GM12891 (cell line): ENCODE data around the gene KCNC4.

Experiments used
- DNase-seq: peaks from one replicate; pipeline ENCODE4 v3.0.0; 2011; ENCODE audit warnings: low spot score; ENCODE audit not compliant: insufficient read length
- FAIRE-seq: peaks from 2 replicates; lab custom pipeline; 2011; peaks lifted over from hg19 to GRCh38; lab: Jason Lieb, UNC
- PAX5 ChIP-seq: IDR thresholded peaks from 2 replicates; pipeline ENCODE4 v1.6.1; 2011; ENCODE audit warnings: low read length, moderate library complexity, mild to moderate bottlenecking; ENCODE audit not compliant: insufficient read depth, severe bottlenecking
- POLR2A ChIP-seq: IDR thresholded peaks from 2 replicates; pipeline ENCODE4 v1.6.1; 2011; ENCODE audit warnings: low read depth, low read length, control low read depth
- POLR2AphosphoS5 ChIP-seq: IDR thresholded peaks from 2 replicates; pipeline ENCODE4 v1.6.1; 2011; ENCODE audit warnings: low read depth, low read length, control low read depth
- POU2F2 ChIP-seq: IDR thresholded peaks from 2 replicates; pipeline ENCODE4 v1.6.1; 2011; ENCODE audit warnings: low read depth, mild to moderate bottlenecking, control low read depth, low read length, moderate library complexity
- SPI1 ChIP-seq: IDR thresholded peaks from 2 replicates; pipeline ENCODE4 v1.6.1; 2011; ENCODE audit warnings: low read depth, low read length, control low read depth
- TAF1 ChIP-seq: IDR thresholded peaks from 2 replicates; pipeline ENCODE4 v1.6.1; 2011; ENCODE audit warnings: low read depth, low read length, control low read depth

KCNC4 gene

DNA sequence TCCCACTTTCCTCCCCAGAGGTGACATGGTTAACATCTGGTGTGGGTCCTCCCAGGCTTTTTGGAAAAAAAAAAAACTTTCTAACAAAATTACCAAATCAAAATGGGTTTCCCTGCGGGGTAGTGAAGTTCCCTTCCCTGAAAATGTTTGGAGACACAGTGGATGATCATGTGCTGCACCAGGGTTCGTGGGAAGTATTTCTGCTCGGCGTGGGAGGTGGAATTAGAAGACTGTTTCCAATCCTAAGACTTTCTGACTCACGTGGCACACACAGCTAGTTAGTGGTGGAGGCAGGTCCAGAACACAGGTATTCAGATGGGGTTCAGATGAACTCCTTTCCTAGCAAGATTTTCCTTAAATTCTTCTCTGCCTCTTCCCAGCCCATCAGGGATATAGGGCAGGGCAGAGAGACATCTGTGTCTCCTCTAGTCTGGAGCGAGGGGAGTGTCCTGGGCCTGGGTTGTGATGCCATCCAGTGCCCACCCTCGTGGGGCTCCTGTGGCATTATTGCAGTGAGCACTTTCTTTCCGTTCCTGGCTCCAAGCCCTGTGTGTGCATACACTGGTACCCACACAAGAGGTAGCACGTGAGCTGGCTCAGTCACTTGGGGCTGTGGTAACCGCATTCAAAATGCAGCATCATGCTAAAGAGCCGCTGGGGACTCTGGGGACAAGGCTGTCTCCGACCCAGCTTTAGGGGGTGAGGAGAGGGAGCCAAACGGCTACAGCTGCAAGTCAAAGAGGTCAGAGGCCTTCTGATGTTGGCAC is 27.5 kb downstream of the KCNC4 start:
- DNase-seq (no peak), FAIRE-seq (no peak)
- TF ChIP-seq POU2F2 (no peak), POLR2A (no peak), PAX5 (no peak), POLR2AphosphoS5 (no peak), TAF1 (no peak), SPI1 (no peak)

DNA sequence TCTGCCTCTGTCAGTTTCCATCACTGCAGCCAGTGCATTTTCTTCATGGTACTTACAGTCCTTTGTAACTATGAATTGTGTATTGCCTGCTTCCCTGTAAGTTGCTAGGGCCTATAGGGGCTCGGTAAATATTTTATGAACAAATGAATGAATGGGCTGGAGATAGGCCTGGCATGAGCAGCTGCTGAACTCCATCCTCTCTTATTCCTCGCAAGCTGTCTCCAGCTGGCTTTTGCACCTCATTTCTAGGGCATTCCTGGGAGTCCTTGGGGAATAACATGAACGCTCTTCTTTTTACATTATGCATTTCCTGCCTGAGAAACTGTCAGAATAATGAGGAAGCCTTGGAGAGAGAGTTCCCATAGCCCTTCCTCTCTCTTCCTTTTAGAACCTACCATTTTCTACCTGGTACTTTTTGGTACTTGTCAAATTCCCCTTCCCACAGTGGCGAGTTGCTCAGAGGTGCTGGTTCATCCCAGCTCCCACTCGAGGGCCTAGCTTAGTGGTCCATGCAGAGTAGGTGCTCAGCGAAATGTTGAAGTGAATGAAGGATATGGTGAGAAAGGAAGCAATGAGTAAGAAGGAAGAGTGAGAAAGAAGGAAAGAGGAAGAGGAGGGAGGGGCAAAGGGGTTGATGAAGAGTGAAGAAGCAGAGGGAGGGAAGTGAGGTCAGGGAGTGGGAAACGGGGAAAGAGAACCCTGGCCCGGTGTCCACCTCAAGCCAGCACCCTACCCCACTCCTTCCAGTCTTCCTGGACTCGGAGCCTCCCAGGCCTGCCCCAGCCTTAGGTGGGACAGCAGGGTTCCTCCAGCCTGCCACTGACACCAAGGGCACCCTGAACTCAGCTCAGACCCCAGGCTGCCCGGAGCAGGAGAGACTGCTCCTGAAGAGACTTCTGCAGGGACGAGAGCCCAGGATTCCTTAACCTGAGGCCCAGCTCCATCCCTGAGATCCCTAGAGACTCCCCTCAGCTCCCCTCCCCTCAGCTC is 29.6 kb downstream of the KCNC4 start:
- no peak for FAIRE-seq
- no peak for DNase-seq
- TF ChIP-seq TAF1 (no peak), POLR2A (no peak), SPI1 (0 out of 2 replicates have a peak, but pooled peaks have one; percentile 26), POLR2AphosphoS5 (no peak), PAX5 (no peak)

DNA sequence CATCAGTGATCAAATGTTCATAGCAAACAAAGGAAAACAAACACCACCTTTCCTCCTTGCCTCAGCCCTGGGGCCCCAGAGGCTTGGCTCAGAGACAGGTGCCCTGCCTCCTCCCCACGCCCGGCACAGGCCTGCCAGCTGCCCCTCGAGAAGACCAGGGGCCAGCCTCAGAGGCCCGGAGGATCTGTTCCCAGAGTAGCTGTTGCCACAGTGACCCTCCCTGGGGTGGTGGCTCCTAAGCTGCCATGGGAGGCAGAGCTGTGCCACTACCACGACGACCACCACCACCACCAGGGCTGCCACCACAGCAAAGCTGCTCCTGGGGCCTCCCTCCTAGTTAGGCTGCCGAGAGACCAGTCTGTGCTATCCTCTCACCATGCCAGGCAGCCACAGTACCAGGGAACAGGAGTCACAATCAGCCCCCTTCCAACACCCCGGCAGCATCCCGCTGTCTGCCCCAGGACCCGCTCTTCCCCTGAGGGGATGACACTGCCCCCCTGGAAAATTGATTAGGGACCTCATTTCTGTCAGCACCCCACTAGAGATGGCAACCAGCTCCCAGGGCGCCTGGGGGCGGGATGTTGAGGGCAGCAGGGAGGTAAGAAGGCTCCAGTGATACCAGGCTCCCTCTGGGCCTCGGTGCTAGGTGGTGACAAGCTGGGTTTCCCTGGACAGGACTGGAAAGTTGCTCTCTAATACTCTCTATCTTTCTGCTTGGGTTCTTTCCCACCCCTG is 30.5 kb downstream of the KCNC4 start:
- FAIRE-seq (no peak), DNase-seq (no peak)
- TF ChIP-seq POU2F2 (no peak), PAX5 (no peak), TAF1 (no peak), POLR2A (no peak)

GRCh38 chr1:110241516-110241915 is 31.4 kb downstream of the KCNC4 start:
- no peak for TF ChIP-seq TAF1
- no peak for TF ChIP-seq PAX5
- no peak for TF ChIP-seq POU2F2
- no peak for TF ChIP-seq SPI1
- TF ChIP-seq POLR2AphosphoS5: no peak
- TF ChIP-seq POLR2A: no peak
- DNase-seq (no peak), FAIRE-seq (no peak)

DNA sequence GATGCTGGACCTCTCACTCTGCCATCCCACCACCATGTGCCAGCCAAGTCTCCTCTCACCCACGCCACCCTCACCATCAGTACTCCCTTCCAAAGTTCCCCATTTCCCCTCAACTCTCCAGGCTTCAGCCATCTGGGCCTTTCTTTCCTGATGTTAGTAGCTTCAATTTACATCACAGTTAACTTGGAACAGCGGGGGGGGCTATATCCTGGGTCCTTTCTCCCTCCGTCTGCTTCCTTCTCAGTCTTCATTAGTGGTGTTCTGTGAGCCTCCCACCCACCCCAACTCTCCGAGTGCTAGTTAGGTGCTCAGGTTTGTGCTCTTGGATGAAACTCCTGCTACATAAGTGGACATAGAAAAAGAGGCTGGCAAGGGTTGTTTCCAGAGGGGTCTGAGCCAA is 31.9 kb downstream of the KCNC4 start:
- FAIRE-seq: no peak
- no peak for DNase-seq
- TF ChIP-seq POU2F2: no peak
- TF ChIP-seq POLR2AphosphoS5: no peak
- no peak for TF ChIP-seq SPI1
- no peak for TF ChIP-seq POLR2A
- no peak for TF ChIP-seq TAF1

GRCh38 chr1:110242731-110243130 is 32.6 kb downstream of the KCNC4 start:
- TF ChIP-seq SPI1 (no peak), PAX5 (no peak), POLR2A (no peak), POU2F2 (no peak), TAF1 (no peak), POLR2AphosphoS5 (no peak)
- no peak for FAIRE-seq
- DNase-seq: no peak

- no peak for DNase-seq
These were observed 33.0 kb downstream of the KCNC4 start for GRCh38 chr1:110243146-110243545.

DNA sequence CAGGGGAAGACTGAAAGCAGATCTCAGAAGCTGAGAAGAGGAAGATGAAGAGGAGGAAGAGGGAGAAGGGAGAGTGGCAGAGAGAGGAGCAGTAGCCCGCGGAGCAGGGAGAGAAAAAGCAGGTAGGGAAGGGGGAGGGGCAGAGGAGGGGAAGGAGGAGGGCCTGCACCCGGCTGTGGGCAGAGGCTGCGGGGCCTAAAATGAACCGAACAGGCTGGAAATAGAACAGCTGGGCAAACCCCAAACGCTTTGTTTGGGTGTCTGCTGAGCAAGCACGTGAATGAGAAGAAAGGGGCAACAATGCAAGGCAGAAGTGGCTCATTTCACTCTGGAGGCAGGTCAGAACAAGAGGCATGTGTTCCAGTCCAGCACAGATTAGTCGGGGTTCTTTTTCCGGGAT is 33.5 kb downstream of the KCNC4 start:
- FAIRE-seq (peak; percentile 59), DNase-seq (no peak)

More at GRCh38 chr1:110243146-110243545, 33.0 kb downstream of the KCNC4 start:
- peak; percentile 81 for FAIRE-seq
- no peak for TF ChIP-seq TAF1
- TF ChIP-seq PAX5: no peak

DNA sequence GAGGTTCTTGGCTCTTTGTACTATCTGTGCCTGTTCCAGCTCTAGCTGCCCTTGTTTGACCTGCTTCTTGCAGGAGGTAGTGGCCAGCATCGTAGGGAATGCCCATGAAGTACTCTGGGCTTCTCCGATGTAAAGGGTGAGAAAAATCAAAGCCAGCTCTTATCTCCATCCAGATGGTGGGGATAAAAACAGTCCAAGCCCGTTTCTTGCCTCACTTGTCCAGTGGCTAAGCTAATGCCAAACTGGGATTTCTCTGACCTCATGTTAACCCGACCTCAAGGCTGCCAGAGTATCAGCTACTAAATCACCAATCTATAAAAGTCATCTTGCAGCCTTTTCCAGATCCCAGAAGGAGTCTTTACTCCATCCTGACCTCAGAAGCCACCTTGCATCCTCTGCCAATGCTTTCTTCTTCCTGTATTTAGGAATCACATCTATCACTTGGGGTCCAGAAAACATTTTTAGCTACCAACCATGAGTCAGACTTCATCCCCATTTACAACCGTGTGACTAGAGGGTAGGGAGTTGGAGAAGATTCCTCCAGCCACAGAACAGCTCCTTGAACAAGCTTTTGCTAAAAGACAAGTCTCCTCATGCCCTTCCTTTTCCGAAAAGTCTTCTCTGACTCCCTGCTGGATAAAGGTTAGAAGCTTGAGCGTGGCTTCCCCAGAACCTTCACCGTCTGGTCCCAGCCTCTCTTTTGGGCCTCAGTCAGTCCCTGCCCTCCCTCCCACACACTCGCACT is 35.9 kb downstream of the KCNC4 start:
- DNase-seq (no peak), FAIRE-seq (no peak)
- no peak for TF ChIP-seq PAX5
- no peak for TF ChIP-seq POU2F2
- no peak for TF ChIP-seq POLR2A
- no peak for TF ChIP-seq POLR2AphosphoS5
- TF ChIP-seq SPI1: no peak
- TF ChIP-seq TAF1: no peak

More for the DNA sequence above, 33.5 kb downstream of the KCNC4 start:
- TF ChIP-seq TAF1: no peak
- no peak for TF ChIP-seq PAX5
- no peak for TF ChIP-seq SPI1
- no peak for TF ChIP-seq POU2F2
- TF ChIP-seq POLR2AphosphoS5: no peak
- TF ChIP-seq POLR2A: no peak
